Inferior parietal cortex (tissue), 1 donor: ENCODE measurements around the gene PTPRG.

Source experiments
- DNase-seq: peaks from one replicate; pipeline ENCODE4 v3.0.0-alpha.2; 2016; ENCODE audit errors: extremely low spot score

The PTPRG gene

DNA sequence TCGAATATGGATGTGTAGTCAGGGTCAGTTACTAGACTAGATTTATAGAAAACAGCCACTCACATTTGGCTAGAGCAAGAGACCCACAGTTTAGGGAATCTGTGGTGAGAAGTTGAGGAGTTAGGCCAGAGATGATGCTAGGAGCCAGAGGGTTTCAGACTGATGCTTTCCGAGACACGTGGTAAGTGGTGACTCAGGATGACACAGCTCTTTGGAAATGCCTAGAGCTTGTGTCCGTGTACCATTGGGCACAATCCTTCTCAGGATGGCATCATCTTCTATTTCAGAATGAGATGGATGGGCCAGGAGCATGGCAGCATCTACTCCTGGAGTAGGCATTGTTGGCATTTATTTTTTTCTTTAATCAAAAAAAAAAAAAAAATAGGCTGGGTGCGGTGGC is 28.5 kb downstream of the PTPRG start:
- DNase-seq, result no peak

DNA sequence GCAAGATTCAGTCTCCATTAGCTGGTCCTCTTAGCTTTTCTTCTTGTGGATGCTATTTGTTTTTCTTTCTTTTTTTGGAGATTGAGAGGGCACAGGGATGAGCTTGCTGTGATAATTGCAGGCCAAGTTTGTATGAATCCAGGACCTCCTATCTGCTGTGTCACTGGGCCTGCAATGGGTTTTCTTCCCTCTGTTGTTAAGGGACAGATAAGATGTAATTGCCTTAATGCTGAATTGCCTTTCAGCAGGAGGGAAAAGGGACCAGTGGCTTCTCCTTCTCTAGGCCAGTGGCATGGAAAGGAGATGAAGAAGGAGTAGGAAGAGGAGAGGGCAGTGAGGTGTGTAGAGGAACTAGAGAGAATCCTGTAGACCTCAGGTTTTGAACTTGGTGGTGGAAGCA is 29.9 kb downstream of the PTPRG start:
- DNase-seq, result no peak

DNA sequence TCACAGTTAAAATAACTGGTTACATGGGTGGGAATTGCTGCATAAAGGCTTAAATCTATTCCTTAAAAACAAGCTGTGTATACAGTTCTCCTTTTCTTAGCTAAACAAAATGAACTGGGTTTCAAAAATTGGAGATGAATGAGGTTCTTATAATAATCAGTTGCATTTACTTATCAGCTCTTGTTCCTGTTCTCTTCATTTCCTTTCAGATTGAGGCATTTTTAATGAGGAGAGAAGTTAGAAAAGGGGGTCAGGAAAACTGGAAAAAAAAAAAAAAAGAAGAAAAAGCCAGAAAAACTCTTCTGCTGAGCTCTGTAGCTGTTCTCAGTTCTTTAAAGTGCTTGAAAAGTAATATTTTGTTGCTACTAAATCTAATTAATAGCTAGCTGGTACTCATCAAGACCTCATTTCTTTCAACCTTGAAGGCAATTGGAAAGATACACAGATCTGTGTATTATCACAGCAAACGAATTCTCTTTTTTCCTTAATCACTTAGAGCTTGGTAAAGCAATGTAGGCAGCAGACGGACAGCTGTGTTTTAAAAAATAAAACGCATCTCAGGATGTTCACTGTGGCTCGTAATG is 32.2 kb downstream of the PTPRG start:
- no peak for DNase-seq

DNA sequence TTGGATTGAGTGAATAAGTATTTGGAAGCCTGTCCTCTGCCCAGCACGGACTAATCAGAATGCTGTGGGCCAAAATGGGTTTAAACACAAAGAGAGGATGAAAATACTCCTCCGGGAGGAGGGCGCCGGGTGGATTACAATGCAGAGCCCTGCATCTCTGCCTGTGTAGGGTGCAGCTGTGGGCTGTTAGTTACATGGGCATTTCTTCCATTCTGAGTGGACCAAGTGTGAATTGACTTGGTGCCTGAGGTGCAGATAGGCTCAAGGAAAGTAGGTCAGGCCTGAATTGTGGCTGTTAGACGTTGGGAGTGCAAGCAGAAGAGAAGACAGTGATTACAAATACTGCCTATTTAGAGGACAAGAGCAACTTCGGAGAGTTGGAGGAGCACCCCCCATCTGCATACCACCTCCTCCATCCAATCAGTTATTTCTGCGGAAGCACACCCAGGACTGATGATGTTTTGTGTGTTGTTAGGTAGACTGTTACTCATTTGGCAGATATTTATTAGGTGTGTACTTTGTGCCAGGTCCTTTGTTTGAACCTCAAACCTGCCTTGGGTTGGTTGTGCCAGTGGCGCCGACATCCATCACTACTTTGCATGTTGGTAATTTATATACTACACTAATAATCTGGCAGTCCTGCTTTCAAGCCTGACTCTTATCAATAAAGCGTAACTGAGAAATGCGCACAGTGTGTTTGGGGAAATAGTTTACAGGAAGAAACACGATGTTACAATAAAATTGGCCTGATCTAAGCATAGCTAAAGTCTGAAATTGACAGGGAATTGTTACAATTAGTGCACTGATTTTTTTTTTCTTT is 33.0 kb downstream of the PTPRG start:
- no peak for DNase-seq

DNA sequence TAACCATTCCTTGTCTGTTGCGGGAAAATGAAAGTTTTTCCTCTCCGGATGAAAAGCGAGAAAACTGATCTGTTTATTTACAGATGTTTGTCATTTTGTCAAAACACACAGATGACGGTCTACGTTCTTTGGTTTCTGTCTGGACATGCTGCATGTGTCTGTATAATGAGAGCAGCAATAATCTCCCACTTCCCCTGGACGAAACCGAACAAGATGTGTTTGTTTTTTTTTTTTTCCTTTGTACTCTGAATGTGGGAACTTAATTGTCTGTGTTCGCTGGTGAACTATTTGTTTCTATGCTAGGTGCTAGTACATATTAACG is 33.6 kb downstream of the PTPRG start:
- no peak for DNase-seq

DNA sequence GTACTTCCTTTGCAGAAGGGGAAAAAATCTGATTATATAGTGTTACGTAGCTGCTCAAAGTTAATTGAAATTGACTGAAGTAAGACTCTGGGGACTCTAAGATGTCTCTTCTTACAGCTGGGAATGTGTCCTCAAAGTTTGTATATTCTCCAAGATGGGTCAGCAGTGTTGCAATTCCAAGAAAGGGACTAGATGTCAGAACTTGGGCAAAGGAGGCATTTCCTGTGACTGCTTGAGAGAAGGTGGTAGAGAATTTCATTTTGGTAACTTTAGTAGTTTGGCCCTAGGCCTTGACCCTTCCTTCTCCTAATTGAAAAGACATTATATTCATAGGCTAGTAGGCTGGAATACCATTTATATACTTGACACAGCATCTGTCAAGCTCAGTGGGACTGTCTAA is 33.9 kb downstream of the PTPRG start:
- no peak for DNase-seq

DNA sequence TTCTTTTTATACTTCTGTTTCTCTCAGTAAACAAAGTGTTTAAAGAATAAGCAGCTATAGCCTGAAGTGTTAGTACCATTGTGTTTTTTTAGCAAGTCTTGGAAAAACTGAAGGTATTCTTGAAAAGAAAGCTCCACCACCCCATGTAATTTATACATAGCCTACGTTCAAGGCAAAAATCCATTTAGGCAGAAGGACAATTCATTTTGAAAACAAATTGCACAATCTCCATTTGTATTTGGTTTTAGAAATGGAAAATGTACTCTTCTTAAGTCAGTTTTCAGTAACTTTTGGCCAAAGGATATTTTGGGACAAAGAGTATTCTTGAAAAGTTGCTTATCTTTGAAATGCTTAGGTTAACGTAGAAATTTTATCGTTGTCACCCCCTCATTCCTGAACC is 34.5 kb downstream of the PTPRG start:
- no peak for DNase-seq

DNA sequence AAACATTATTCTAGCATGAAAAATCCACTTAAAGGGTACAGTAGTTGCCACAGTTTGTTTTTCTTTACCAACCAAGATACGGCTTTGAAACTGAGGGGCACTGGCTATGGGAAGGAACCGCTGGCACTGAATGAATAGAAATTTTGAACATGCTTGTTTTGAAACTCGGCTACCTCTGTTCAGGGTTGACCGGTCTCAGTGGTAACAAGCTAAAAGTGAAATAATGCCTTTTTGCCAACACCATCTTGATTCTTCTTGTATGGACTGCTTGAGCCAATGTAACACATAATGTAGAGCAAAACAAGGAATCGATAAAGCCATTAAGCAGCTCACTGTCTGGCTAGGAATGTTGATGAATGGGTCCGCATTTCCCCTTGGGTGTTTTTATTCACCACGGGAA is 36.5 kb downstream of the PTPRG start:
- no peak for DNase-seq

DNA sequence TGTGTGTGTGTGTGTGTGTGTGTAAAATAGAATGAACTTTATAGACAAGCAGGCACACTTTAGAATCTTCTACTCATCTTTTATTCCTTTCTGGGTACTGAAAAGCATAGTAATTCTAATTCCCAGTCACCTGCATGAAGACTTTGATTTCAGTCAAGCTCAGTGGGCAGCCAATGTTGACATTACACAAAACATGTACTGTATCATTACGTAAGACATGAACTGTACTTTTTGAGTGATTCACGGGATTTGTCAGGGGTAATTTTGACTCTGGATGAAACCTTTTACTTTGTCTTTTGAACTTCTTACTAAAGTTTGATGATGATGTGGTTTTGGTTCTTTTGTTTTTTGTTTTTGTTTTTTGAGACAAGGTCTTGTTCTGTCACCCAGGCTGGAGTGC is 38.8 kb downstream of the PTPRG start:
- DNase-seq, result no peak

DNA sequence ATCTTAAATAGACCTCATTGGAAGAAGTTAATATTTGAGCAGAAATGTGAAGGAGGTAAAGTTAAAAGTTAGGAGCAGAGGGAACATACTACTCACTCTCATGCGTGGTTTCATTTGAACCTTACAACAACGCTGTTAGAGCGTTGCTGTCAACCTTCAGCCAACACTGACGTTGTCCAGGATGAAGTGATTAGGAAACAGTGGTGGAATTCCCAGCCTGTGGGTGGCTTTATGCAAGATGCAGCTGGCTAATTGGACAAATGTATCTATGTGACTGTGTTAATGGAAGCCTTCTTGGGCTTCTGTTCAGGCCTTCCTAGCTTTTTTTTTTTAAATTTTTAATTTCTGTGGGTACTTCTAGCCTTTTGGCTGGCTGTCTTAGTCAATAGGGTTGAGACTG is 40.5 kb downstream of the PTPRG start:
- DNase-seq, result no peak

DNA sequence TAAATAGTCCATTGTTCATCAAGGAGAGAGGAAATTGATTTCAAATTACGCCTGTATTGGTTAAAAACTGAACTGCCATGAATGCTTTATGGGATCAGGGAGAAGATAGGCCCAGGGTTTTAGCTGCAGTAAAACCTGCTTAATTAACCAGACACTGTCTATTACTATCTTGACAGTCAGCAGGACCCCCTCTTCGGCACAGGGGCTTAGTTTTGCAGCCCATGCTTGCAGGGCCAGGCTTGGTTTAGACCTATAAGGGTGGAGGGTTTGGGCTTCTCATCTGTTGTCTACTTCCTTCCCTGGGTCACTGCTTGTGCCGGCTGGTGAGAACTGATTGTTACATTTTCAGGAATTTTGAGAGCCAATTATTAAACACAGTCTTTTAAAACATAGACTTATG is 41.1 kb downstream of the PTPRG start:
- no peak for DNase-seq

DNA sequence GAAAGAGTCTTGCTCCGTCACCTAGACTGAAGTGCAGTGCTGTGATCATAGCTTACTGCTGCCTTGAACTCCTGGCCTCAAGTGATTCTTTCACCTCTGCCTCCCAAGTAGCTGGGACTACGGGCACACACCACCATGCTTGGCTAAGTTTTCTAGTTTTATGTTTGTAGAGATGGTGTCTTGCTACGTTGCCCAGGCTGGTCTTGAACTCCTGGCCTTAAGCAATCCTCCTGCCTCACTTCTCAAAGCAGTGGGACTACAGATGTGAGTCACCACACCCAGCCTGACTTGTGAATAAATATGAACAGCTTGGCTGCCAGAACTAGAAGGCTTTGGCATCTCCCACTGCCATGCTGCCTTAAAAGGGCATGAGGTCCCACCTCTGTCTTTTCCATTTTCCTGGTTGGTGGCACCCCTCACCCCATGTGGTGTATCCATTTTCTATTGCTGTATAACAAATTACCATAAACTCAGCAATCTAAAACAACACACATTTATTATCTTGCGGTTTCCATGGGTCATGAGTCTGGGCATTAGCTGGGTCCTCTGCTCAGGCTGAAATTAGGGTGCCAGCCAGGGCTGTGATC is 44.3 kb downstream of the PTPRG start:
- DNase-seq, result no peak

DNA sequence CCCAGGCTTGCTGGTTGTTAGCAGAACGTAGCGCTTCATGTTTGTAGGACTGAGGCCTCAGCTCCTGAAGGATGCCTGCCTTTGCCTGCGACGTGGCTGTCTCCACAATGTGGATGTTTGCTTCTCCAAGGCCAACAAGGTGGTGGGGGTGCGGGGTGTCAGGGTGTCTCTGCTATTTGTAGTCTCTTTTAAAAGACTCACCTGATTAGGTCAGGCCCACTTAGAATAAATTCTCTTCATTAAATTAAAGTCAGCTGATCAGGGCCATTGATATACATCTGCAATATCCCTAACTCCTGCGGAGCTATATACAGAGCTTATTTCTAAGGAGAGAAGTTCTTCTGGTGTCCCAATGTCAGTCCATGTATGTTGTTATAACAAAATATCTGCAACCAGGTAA is 44.8 kb downstream of the PTPRG start:
- DNase-seq, result no peak

DNA sequence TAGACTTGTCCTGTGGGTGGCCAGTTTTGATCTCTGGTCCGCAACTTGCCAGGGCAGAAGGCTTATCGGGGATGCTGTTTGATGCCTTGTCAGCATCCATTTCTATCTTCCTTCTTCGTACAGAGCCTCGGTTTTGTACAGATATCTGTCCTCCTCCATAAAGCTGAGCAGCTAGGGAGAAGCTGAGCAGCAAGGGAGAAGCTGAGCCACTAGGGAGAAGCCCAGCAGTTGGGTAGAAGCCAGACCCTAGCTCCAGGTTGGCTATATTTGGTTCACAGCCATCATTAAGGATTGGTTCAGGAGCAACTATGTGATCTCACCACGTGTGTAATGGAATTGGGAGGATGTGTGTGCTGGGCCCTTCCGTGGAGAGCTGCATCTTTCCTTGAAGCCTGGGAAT is 46.7 kb downstream of the PTPRG start:
- no peak for DNase-seq

DNA sequence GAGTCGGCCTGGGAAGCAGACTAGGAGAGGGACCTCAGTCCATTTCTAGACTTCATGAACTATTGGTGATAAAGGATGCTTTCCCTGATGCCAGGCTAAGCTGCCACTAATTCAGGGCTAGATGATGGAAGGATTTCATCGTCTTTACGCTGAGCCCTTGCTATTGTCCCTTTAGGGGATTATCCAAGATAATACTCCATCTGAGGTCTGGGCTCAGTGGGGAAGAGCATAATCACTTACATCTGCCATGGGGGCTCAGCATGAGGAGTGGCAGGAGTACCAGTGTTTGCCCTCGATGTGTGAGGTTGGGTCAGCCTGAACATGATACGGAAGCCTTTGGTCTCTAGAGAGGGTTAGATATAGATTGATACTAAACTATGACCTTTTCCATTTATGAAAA is 47.3 kb downstream of the PTPRG start:
- no peak for DNase-seq

DNA sequence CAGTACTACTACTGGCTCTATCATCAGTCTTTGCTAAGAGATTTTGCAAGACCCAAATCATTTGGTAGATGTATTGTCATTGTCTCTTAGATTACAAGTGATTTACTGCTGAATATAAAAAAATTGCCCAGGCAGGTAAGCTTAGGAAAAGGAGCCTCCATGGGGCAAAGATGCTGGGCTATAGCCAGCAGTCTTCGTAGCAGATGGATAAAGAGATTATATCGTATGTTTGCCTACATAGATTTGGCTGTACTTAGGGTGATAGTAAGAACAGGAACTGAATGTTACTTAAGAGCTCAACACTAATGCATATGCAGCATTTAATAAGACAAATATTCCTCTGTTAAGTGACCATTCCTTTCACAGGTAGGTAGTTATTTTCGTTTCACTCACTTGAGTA is 48.9 kb downstream of the PTPRG start:
- no peak for DNase-seq

DNA sequence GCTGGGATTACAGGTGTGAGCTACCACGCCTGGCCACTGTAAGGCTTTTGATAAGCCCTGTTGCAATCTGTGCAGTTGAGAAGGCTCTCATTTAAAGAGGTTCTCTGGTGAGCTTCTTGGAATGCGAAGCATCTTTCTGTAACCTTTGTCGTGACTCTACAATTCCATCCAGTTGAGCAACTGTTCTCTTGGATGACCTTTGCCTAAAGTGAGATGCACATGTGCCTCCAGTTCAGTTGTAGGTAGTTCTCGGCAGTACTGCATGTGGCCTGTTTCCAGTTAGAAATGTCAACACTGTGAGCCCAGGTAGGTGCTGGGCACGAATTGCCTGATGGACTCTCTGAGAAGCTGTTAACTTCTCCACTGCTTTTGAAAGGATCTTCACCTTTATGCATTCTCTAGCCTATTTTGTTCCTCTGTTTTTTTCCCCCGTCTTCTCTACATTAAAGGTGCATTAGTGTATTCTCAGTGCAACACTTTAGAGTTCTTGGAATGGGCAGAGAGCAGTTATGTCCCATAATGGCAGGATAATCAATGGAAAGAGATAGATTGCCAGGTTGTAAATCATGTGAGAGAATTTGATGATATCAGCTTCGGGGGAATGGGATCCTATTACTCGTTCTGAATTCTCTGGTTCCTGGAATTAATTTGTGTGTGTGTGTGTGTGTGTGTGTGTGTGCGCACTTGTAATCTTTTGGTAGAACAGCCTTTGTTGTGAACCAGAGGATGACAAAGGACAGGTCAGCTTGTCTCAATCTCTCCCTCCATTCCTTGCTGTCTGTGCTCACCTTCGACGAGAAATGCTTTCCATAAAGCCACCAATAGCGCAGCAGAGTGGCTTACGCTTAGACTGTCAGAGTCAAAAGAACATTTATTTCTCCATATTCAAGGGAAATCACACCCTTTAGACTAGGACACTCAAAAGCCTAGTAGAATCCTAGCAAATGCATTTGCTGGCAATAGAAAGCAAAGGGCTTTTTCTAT is 51.1 kb downstream of the PTPRG start:
- no peak for DNase-seq

DNA sequence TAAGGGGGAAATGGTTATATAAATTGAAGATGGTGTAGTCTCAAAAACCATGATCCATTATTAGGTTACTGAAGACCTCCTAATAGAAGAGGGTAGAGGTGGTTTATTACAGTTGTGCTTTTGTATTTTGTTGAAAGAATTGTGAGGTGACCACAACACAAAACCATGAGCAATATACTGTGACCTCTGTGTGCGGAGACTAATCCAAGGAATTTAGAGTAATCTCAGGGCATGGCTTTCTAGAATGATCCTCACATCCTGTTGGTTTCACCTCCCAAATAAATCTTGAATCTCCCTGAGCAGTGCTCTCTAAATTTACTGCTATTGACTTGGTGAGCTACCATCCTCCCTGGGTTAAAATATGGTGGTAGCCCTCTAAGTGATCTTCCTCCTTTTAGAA is 52.3 kb downstream of the PTPRG start:
- DNase-seq, result no peak

DNA sequence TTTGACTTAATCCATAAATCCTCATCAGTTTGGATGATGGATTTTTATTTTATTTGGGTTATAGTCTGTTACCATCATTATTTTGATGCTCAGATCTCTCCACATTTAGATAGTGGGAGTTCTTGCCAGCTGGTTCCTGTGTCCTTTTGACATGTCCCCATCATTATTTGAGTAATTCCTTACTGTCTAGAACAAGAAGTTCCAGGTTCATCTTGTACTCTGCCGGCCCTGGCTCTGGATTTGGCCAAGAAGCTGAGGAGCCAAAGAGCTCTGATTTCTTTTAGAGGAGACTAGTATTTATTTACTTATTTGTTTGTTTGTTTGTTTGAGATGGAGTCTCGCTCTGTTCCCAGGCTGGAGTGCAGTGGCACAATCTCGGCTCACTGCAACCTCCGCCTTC is 54.3 kb downstream of the PTPRG start:
- DNase-seq, result no peak

DNA sequence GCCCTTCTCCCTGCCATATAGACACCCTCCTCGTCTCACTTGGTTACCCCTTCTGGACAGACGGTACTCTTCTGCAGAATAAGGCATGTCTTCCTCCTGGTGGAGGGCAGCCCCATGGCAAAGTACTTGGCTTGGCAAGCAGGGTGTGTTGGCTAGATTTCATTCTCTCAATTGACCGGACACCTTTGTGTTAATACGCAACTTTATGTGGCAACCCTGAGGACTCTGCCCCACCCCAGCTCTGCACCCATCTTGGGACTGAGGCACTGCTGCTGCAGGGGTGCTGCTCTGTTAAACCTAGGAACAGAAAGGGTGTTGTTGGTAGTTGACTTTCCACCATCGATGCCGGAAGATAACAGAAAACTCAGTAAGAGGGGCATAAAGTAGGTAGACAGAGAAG is 55.2 kb downstream of the PTPRG start:
- no peak for DNase-seq

DNA sequence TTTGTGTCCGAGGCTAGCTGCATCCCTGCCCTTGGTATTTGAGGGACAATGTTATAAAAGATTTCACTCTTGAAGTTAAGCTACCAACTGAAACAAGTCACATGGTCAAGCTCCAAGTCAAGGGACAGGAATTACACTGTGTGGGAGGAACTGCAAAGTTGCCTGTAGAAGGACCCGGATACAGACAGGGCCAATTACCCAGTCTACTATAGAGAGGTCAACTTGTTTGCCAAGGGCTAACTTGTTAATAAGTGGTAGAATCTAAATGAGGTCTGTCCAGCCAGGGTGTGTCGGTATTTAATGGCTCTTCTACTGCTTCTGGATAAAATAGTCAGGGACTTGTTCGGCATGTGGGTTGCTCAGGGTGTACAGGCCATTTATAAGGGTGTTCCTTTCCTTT is 55.7 kb downstream of the PTPRG start:
- DNase-seq, result no peak

DNA sequence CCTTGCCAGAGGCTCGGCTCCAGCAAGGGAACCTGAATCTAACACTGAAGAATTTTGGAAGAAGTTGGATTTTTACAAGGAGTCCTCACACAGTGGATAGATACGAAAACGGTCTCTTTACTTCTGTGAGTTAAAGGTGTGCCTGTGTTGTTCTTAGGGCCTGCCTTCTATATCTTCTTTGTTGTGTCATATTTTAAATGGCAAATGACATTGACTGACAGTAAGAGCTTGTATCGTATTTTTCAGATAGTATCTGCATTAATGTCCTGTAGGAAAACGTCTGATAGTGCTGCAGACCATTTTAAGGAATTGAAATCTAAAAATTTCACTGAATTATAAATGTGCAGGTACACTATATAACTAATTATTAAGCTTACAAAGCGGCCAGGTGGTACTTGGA is 56.3 kb downstream of the PTPRG start:
- no peak for DNase-seq
